HG02973 (cell line): ENCODE data around the gene EVL.
"Not testable (repeated sequence)": the region's sequence is repeated elsewhere in the genome, so short reads cannot be mapped to it uniquely, and the experiment has no call there.

Experiments
- ATAC-seq: cut with Tn5 transposase; IDR thresholded peaks from one replicate; pipeline ENCODE4 v1.9.1; 2021; ENCODE audit warnings: moderate library complexity; ENCODE audit not compliant: unreplicated experiment

The EVL gene

GRCh38 chr14:100065111-100065871, at the start of gene EVL:
EVL (plus strand) TSS chr14:100065422; CDS start chr14:100065501, 79 bp downstream.
- peak; percentile 40 for ATAC-seq

- ATAC-seq: no peak
Measured at GRCh38 chr14:100017553-100017952, 47.7 kb upstream of the EVL start.

- ATAC-seq: no peak
Measured at GRCh38 chr14:100018054-100018453, 47.2 kb upstream of the EVL start.

- ATAC-seq: no peak
Measured at GRCh38 chr14:100018482-100018881, 46.7 kb upstream of the EVL start.

- no peak for ATAC-seq
Measured at GRCh38 chr14:100019156-100019744, 46.0 kb upstream of the EVL start.

GRCh38 chr14:100020629-100021028, 44.6 kb upstream of the EVL start:
- ATAC-seq: no peak

- no peak for ATAC-seq
Measured at GRCh38 chr14:100022772-100023451, 42.3 kb upstream of the EVL start.

GRCh38 chr14:100025111-100025510, 40.1 kb upstream of the EVL start:
- ATAC-seq: no peak

- ATAC-seq: no peak
Measured at GRCh38 chr14:100027771-100028490, 37.3 kb upstream of the EVL start.

- no peak for ATAC-seq
Measured at GRCh38 chr14:100028990-100029677, 36.1 kb upstream of the EVL start.

- not testable (repeated sequence) for ATAC-seq
Measured at GRCh38 chr14:100030006-100030405, 35.2 kb upstream of the EVL start.

- ATAC-seq: no peak
Measured at GRCh38 chr14:100030452-100031153, 34.6 kb upstream of the EVL start.

- ATAC-seq: no peak
Measured at GRCh38 chr14:100031506-100032281, 33.5 kb upstream of the EVL start.

GRCh38 chr14:100032738-100033137, 32.5 kb upstream of the EVL start:
- ATAC-seq: no peak

- ATAC-seq: no peak
Measured at GRCh38 chr14:100033347-100034075, 31.7 kb upstream of the EVL start.

GRCh38 chr14:100034468-100034867, 30.8 kb upstream of the EVL start:
- ATAC-seq: no peak

GRCh38 chr14:100034961-100035500, 30.2 kb upstream of the EVL start:
- no peak for ATAC-seq

GRCh38 chr14:100035700-100036099, 29.5 kb upstream of the EVL start:
- no peak for ATAC-seq
